Measurements from ENCODE around the gene TTC7B.

- TF ChIP-seq TAF1 (IDR thresholded peaks at IDR 0.05; ENCODE audit: borderline replicate concordance, low read depth, low read length) (no peak), POLR2A (IDR thresholded peaks at IDR 0.05; ENCODE audit: low read depth, low read length) (no peak), POLR2AphosphoS5 (IDR thresholded peaks at IDR 0.05; ENCODE audit: low read depth, low read length) (no peak)
These were observed 196.3 kb downstream of the TTC7B start for GRCh38 chr14:90619911-90620310.
